ENCODE results near the gene DUSP11. TPM values are rescaled to one million over a fixed set of nuclear protein-coding genes. Genes with fewer than 3 reads are reported as not detected.
"Not testable (repeated sequence)": the region's sequence is repeated elsewhere in the genome, so short reads cannot be mapped to it uniquely, and the experiment has no call there.

DUSP11 gene
- 10 to 100 TPM; 12.5 to 13.7 TPM for total RNA-seq
- long read RNA-seq, transcript DUSP11-201 (9 exons, 1,653 nt): major isoform, 9 of 13 reads
- long read RNA-seq, partial matches to known transcripts: 0 of 13 reads
- long read RNA-seq, other reads (novel, unspliced or antisense): 3 of 13 reads

DNA sequence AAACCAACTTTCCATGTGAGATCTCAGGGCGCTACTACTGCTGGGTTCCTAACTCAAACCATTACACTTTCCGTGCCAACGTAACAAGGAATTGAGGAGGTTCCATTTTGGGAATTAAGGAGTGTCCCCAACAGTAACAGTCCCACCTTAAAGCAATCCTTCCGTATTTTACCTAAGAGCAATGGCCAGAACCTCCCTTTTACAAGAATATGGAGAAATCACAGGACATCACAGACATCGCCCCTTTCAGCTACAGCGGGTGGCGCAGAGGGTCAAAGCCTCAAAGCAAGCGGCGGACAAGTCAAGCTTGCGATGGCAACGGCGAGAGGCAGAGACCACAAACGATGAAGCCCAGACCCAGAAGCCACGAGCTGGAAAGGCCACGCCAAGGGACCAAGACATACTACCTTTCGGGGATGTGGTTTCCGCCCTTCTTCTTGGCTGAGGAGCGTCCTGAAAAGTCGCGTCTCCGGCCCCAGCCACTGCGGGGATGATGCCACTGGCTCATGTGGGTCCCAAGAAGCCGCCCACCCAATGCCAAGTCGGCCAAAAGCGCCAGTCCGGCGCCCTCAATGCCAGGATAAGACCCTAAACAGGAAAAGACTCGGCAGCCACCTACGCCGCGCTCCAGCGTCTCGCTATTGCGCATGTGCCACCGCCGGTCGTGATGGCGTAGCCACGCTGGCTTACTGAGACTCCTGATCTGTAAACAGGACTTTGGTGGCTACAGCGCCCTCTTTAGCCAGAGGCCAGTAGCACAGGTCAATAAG, at the start of gene DUSP11:
Gene DUSP11, minus strand, starts transcription at position 637 of the 770 bp plus-strand sequence. Its CDS starts 129 bp downstream, at position 508.
- peak; percentile 99 to 100 for ATAC-seq
- intact Hi-C loops (cut with DNase I): no loop called here
- DNase-seq: peak; percentile 95

DNA sequence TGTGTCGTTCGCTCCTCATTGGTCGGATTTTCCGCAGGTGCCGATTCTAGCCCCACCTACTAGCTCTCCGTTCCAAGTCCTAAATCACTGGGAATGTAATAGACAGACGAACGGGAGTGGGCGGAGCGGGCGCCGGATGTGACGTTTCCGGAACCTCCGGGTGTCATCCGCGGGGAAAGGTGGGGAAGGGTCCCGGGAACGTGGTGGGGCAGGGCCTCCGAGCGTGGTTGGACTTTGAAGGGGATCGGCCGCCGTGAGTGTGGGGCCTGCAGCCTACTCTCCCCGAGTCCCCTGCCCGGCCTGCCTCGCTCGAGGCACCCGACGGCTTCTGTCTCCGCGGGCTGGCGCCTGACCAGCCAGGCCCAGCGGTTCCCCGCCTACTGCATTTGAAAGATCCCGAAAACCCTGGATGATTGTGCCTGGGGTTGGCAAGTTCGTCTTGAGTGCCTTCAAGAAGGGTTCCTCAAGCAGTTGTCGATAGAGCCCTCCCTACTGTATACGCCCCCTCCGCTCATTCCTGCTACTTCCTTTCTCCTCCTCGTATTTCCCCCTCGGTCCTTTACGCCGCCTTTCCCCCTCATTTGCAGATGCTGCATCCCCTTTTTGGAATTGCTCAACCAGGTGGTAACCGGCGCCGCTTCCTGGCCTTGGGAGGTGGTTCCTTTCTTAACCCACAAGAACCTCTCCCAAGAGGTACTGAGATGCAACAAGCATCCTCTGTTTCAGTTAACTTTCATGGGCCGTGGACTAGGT, 49.1 kb upstream of the DUSP11 start, which contains the start of gene STAMBP:
Gene STAMBP, plus strand, starts transcription at position 144 of the 753 bp plus-strand sequence. CDS start 1,896 bp downstream, outside the sequence.
- intact Hi-C loops (cut with DNase I): no loop called here
- DNase-seq (peak; percentile 97), ATAC-seq (peak; percentile 97 to 99)

DNA sequence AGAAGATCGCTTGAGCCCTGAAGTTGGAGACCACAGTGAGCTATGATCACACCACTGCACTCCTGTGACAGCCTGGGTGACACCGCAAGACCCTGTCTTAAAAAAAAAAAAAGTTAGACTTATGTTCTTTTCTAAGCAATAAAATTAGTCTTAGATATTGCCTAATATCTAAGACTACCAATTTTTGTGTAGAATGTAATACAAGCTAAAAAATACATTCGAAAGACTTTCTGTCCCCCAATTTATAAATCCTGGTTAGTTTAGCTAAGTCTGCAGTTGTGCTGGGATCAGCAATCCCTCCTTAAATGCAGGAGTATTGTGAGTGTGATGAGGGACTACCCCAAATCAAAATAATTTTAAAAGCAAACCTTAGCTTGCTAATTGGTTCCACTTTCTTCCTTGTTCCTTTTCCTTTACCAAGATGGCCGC, 48.5 kb upstream of the DUSP11 start:
- intact Hi-C loops (cut with DNase I): no loop called here
- DNase-seq: no peak
- ATAC-seq: no peak

DNA sequence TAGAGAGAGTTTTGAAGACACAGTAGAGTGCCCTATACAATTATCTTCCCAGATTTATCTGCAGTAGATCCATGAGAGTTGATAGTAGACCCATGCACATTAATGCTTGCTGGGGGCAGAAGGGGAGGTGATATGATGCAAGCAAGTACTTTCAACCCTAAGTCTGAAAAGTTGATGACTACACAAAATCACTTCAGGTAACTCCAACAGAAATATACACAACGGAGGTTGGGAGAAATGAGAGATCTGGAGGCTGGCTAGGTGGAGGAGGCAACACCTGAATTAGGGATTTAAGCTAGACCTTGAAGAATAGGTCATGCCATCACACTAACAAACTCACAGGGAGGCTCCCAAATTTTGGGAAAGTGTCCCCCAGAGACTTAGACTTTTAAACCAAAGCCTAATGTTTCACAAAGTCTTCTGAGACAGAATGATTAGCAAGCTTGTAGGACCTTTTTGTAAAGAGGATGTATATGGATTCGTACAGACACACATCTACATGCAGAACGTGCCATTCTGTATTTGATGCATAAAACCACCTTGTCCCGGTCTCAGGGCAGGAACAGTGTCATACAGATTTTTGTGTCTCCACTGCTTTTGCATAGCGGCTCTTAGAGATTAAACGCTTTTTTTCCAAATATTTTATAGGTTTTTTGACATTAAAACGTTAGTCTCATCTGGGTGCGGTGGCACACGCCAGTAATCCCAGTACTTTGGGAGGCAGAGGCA, 47.9 kb upstream of the DUSP11 start:
- ATAC-seq (no peak), DNase-seq (no peak)
- intact Hi-C loops (cut with DNase I): no loop called here

DNA sequence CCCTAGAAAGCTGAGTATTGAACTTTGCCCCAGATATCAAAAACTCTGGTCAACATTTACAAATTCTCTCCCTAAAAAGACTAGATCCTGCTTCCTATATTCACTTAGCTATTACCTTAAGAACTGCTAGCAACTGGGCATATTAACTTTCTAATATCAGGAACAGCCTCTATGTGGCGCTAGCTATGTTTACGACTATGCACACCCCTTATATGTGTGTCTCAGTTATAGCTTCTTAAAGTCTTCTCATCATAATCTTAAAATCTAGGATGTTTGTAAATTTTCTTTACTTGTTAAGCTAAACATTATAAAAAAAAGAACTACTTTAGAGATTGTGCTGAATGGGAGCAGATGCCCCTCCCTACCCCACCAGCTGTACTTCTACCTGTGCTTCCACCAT, 47.1 kb upstream of the DUSP11 start:
- no peak for DNase-seq
- intact Hi-C loops (cut with DNase I): no loop called here

DNA sequence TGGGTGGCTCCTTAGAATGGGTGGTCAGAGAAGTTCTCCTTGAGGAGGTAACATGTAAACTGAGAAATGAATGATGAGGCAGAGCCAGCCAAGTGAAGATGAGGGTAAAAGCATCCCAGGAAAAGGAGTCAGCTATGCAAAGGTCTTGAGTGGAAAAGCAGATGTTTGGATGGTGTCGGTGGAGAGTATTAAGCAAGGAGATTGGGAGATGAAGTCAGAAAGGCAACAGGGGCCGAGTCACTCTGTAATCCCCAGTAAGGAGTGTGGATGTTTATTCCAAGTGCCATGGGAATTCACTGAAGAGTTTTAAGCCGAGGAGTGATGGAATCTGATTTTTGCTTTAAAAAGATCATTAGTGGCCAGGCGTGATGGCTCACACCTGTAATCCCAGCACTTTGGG, 45.5 kb upstream of the DUSP11 start:
- intact Hi-C loops (cut with DNase I): no loop called here
- ATAC-seq (no peak), DNase-seq (no peak)

More for the DNA sequence above, 47.1 kb upstream of the DUSP11 start:
- no peak for ATAC-seq

DNA sequence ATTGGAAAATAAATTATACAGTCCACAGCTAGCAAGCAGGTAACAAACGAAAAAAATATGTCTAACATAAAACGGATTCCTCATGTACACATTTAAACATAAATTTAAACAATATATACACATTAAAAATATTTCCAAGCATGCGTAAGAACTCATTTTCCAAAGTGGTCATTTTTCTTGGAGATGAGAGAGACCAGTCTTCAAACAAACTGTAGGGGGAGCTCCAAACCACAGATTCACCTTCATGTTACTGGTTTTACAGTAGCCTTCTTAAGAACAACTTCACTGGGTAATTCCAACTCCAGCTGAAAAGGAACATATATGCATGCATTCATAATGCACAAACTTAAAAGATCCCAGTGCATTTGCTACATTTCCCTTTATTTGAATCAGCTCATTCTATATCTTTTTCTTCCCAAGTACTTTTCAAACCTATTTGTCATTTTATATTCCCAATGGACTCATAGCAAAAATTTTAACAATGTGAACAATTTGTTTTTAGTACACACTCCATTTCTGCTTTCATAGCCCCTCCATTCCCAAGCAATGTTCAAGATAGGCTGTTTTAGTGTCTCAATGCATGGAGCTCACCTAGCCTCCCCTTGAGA, 44.1 kb upstream of the DUSP11 start:
- no peak for ATAC-seq
- intact Hi-C loops (cut with DNase I): no loop called here
- DNase-seq: no peak

DNA sequence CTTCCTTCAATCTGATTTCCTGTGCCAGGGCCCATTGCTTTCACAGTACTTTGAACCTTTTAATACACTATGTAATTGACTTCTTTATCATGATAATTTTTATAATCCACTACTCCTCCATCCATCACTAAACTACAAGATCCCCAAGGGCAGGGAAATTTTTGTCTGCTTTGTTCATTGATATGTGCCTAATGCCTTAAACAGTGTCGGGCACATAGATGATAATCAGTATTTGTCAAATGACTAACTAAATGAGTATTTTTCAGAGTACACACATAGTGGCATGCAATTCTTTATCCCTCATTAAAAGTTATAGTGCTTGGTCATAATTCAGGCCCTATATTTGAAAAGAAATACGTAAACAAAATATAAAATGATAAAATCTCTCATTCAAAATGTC, 43.5 kb upstream of the DUSP11 start:
- intact Hi-C loops (cut with DNase I): no loop called here
- DNase-seq (no peak), ATAC-seq (no peak)

DNA sequence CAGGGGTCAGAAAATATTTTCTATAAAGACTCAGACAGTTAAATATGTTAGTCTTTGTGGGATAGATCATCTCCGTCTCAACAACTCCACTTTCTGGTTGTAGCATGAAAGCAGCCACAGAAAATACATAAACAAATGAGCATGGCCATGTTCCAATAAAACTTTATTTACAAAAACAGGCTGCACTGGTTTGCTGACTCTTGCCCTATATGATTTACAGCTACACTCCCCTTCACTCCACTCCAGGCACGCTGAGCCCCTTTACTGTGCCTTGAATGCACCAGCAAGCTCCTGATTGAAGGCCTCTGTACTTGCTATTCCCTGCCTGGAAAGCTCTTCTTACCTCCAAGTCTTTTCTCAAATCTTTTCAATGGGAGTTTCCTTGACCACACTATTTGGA, 43.1 kb upstream of the DUSP11 start:
- intact Hi-C loops (cut with DNase I): no loop called here

DNA sequence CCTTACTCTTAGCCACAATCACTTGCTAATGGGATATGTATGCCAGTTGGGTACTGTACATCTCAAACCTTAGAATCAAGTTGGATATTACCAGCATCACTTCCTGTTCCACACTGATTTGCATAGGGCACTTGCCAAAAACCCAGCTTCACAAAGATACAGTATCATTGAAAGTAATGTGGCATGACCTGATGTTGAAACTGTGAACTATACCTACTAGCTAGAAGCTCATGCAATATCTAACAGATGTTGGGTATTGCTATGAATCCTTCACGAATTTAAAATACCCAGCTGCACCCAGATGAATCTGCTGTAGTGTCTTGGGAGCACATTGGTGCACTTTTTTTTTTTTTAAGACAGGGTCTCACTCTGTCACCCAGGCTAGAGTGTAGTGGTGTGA, 42.4 kb upstream of the DUSP11 start:
- DNase-seq: no peak
- no peak for ATAC-seq
- intact Hi-C loops (cut with DNase I): no loop called here

More for the DNA sequence above, 43.1 kb upstream of the DUSP11 start:
- ATAC-seq (no peak), DNase-seq (no peak)

DNA sequence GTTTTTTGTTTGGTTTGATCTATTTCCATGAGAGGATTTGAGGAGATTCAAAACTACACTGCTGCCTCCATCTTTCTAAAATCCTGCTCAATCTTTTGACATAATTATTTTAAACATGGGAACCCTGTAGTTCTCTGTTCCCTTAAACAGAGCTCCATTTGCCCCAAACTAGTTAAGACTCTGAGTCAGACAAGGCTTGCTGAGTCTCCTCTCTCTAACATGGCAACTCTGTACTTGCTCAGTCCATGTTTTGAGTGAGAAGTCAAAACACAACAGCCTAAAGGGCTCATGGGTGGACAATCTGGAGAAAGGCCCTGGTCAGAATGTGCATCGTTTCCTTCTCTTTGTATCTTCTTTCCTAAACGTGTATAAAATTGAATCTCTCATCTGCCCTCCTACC, 41.8 kb upstream of the DUSP11 start:
- no peak for DNase-seq
- intact Hi-C loops (cut with DNase I): no loop called here
- ATAC-seq: no peak

DNA sequence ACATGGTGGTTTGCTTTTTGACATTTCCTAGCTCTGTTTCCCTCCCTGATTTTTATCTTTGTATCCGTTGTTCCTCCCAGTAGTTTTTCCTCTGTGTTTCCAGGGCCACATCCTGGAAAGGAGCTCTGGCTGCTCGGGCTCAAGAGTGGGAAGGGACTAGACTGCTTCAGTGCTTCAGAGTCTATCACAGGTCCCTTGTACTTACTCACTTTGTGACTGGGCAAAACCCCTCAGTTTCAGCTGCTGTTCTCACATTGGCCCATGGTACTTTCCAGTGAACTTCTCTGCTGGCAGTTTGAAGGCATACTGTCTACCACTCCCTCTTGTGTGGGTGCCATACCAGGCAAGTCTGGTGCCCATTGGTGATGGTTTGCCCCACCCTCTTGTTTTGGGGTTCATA, 41.3 kb upstream of the DUSP11 start:
- ATAC-seq (no peak), DNase-seq (no peak)
- intact Hi-C loops (cut with DNase I): no loop called here

DNA sequence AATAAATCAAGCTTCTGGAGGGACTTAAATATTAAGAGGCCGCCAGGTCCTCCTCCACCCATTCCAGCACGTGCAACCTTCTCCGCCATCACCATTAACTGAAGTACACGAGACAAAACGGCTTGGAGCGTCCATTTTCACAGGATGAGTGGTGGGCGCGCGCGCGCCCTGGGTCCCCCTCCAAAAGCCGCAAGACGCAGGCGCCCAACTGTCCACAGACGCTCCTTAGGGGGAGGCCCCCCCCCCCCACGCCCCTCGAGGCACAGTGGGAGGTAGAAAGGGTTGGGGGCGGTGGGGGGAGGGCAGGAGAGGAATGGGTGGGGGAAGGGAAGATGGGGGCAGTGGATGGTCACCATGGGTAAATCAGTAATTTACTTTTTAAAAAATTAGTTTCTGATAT, 38.4 kb upstream of the DUSP11 start:
- DNase-seq (no peak), ATAC-seq (no peak)
- intact Hi-C loops (cut with DNase I): no loop called here

DNA sequence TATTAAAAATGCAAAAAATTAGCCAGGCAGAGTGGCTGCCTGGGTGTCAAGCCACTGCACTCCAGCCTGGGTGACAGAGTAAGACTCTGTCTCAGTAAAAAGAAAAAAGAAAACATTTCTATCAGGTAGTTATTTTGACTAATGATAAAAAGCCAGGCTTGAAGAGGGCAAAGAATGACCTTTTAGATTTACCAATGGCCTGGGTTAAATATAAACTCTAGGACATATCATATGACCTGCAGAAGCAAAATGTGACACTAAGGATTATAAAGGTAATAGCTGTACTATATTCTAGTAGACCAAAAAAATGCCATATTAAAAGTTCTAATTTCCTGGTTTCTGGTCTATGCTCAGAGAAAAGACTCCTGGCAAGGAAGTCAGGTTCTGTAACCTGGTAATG, 32.7 kb upstream of the DUSP11 start:
- intact Hi-C loops (cut with DNase I): no loop called here
- no peak for ATAC-seq

DNA sequence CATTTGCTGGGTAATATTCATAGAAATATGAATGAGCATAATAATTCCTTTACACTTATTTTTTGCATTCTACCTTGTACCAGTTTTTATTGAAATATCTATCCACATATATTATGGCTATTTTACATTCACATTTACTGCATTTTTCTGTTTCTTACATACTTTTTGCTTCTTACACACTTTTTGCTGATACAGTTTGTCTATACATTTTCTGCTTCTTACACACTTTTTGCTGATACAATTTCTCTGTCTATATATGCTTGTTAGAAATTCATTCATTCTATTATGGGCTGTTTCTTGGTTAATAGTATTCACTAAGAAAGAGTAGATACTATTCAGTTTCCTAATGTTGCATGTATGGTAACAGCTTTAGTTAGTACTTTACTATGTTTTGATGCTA, 32.0 kb upstream of the DUSP11 start:
- intact Hi-C loops (cut with DNase I): no loop called here
- no peak for DNase-seq
- ATAC-seq: no peak

More for the DNA sequence above, 32.7 kb upstream of the DUSP11 start:
- DNase-seq: no peak

DNA sequence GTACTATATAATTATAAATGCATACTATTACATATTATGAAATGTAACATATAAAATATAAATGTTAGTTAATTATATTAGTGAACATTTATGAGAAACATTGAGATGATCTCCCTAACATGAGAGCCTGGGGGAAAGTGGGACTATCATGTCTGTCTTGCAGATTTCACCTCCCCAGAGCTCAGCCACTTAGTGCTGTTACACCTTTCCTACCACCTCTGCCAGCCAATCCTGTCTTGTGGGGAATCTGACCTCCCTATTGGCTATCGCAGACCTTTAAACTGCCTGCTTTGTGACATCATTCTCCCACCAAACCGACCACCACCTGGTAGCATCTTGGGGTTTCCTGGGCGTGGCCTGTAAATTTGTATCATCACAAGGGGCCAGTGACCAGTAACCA, 4.0 kb upstream of the DUSP11 start, which contains the start of gene C2orf78:
Gene C2orf78, plus strand, starts transcription at position 301 of the 400 bp plus-strand sequence. CDS start 127 bp downstream, outside the sequence.
- DNase-seq; intact Hi-C loops (cut with DNase I); ATAC-seq: not testable (repeated sequence)

DNA sequence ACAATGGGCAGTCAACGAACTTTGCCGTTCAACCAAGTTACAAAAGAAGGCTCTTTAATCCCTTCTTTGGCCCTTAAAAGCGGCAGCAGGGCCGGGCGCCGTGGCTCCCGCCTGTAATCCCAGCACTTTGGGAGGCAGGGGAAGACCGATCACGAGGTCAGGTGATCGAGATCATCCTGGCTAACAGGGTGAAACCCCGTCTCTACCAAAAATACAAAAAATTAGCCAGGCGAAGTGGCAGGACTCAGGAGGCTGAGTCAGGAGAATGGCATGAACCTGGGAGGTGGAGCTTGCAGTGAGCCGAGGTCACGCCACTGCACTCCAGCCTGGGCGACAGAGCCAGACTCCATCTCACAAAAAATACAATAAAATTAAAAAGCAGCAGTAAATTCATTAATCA, 3.5 kb upstream of the DUSP11 start:
- intact Hi-C loops (cut with DNase I); ATAC-seq; DNase-seq: not testable (repeated sequence)

DNA sequence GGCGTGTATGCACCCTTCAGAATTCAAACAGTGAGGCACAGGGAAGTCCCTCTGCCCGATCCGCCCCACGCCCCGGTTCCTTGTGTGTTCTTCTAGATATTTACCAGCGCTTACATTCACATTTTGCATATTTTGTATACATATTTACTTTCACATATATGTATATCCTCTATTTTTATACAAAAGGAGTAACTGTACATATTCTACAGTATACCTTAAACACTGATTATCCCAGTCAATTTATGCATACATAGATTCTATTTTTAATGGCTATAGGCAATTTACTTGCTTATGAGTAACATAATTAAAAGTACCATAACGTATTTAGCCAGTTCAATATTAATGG, 307 bp upstream of the DUSP11 start:
- DNase-seq (no peak), ATAC-seq (no peak)
- intact Hi-C loops (cut with DNase I): no loop called here

DNA sequence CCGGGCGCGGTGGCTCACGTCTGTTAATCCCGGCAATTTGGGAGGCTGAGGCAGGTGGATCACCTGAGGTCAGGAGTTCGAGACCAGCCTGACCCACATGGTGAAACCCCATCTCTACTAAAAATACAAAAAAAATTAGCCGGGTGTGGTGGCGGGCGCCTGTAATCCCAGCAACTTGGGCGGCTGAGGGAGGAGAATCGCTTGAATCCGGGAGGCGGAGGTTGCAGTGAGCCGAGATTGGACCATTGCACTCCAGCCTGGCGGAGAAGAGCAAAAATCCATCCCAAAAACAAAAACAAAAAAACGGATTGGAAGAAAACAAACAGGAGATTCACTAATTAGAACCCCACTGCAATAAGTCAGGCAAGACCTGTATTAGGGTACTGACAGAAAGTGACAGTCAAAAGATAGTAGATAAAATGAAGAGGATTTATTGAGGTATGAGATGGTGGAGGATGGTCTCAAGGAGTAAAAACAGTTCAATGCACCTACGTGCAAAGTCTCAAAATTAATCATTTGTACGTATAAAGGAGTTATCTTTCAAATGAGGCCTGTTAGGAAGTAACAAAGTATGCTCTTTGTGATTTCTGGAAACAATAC, 936 bp downstream of the DUSP11 start:
- ATAC-seq; DNase-seq; intact Hi-C loops (cut with DNase I): not testable (repeated sequence)
